ENCODE data around the gene SENP7.
A peak's percentile ranks its signal among the peaks of the same experiment; 100 is the strongest.
"Not testable (repeated sequence)": the region's sequence is repeated elsewhere in the genome, so short reads cannot be mapped to it uniquely, and the experiment has no call there.

Gene SENP7, protein sequence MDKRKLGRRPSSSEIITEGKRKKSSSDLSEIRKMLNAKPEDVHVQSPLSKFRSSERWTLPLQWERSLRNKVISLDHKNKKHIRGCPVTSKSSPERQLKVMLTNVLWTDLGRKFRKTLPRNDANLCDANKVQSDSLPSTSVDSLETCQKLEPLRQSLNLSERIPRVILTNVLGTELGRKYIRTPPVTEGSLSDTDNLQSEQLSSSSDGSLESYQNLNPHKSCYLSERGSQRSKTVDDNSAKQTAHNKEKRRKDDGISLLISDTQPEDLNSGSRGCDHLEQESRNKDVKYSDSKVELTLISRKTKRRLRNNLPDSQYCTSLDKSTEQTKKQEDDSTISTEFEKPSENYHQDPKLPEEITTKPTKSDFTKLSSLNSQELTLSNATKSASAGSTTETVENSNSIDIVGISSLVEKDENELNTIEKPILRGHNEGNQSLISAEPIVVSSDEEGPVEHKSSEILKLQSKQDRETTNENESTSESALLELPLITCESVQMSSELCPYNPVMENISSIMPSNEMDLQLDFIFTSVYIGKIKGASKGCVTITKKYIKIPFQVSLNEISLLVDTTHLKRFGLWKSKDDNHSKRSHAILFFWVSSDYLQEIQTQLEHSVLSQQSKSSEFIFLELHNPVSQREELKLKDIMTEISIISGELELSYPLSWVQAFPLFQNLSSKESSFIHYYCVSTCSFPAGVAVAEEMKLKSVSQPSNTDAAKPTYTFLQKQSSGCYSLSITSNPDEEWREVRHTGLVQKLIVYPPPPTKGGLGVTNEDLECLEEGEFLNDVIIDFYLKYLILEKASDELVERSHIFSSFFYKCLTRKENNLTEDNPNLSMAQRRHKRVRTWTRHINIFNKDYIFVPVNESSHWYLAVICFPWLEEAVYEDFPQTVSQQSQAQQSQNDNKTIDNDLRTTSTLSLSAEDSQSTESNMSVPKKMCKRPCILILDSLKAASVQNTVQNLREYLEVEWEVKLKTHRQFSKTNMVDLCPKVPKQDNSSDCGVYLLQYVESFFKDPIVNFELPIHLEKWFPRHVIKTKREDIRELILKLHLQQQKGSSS

DNA sequence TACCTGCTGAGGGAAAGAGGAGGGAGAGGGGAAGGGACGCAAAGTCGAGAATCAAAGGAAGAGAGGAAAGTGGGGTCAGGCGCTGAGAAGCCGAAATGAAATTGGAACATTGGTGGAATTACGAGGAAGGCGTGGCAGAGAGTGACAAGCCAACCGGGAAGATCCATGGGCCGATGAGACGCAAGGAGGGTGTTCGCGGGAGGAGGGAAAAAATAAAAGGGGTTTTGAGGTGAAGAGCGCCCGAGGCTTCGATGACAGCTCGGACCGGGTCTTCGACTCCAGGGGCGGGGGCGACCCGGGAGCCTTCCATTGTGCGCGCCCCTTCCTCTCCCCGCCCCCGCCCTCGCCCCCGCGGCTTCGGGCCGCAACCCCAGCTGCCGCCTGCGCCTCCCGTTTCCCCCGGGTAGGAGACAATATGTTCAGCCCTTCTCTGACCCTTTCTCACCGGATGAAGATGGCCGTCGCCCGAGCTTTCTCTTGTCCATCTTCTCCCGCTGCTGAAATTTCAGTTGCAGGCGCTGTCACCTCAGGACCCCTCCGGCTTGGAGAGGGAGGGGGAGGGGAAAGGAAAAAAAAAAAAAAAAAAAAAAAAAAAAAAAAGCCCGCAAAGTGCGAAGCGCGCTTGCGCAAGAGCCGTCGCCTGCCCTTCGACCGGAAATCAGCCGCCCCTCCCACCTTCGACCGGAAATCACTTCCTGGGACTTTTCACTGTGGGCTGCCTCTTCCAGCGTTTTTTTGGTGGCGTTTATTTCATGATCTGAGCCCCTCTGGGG is at the start of gene SENP7:
Gene SENP7 (minus strand): TSS at position 567 of the 773 bp plus-strand sequence. CDS start 82 bp downstream, at position 485.
- peak; percentile 82 for DNase-seq

GRCh38 chr3:101561630-101562328 is 48.8 kb upstream of the SENP7 start, which contains the start of gene TRMT10C:
TSS of gene TRMT10C (plus strand) at chr3:101561868. CDS start at chr3:101564782, 2,914 bp downstream.
- DNase-seq, result peak; percentile 96

DNA sequence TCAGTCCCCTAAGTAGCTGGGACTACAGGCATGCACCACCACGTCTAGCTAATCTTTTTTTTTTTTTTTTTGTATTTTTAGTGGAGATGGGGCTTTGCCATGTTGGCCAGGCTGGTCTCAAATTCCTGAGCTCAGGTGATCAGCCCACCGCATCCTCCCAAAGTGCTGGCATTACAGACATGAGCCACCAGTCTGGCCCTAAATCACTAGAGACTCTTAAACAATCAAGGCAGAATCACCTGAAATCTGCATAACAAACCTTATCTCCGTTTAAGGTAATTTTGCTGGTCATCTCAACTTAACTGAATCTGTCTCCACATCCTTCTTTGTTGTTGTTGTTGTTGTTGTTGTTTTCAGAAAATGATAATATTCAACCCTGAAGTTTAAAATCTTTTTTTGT is 43.1 kb upstream of the SENP7 start:
- DNase-seq, result no peak

GRCh38 chr3:101553381-101553780 is 40.4 kb upstream of the SENP7 start:
- not testable (repeated sequence) for DNase-seq

- not testable (repeated sequence) for DNase-seq
Observed at GRCh38 chr3:101551359-101552081, 38.5 kb upstream of the SENP7 start.

DNA sequence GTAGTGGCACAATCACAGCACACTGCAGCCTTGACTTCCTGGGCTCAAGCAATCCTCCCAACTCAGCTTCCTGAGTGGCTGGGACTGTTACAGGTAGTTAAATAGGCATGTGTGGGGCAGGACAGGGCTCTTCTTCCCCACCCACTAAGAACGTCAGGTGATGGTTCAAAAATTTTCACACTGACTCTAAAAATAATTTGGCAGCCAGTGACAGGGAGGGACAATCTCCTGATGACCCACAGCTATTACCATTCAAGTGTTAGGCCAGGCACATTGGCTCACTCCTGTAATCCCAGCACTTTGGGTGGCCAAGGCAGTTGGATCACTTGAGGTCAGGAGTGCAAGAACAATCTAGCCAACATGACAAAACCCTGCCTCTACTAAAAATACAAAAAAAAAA is 36.5 kb upstream of the SENP7 start:
- DNase-seq, result no peak

DNA sequence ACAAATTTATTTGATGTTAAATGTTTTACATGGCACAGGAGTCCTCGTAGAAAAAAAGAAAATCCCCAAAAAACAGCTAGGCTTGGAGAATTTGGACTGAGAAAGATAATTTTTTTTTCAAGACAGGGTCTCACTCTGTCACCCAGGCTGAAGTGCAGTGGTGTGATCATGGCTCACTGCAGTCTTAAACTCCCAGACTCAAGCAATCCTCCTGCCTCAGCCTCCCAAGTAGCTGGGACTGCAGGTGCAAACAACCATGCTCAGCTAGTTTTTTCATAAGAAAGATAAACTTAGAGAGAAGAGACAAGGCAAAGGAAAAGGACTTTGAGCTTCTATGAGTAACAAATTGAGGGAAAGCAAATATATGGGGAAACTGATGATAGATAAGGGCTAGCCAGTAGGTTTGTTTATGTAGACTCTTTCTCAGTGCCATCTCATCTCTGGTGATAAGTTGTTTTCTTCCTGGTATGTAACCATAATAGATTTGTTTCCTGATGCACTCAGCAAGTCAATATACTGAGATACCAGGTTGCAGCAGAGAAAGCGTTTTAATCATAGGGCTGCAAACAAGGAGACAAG is 35.6 kb upstream of the SENP7 start:
- DNase-seq, result no peak

DNA sequence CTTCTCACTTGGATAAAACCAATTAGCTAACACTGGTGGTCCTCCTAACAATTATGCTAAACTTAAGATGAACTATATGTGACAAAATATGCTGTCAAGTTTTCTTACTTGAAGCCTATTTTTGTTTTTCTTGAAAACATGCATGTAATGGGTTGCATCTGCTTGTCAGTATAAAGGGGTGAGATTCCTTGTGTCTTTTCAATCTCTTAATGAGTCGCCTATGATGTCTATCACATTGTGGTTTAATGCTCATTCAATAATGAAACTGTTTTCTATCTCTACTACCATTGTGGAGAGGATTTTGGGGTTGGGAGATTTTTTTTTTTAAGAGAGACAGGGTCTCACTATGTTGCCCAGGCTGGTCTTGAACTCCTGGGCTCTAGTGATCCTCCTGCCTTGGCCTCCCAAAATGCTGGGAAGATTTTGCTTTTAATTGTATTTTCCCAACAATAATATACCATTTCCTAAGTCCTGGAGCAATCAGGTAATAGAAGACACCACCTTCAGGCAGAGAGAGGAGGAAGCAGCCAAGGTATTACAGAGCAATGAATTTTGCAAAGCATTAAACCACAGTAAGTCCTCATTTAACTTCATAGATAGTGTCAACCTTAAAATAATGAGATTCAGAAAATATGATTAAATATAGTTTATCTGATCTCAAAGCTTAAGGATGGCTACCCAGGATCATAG is 31.3 kb upstream of the SENP7 start:
- DNase-seq, result no peak

DNA sequence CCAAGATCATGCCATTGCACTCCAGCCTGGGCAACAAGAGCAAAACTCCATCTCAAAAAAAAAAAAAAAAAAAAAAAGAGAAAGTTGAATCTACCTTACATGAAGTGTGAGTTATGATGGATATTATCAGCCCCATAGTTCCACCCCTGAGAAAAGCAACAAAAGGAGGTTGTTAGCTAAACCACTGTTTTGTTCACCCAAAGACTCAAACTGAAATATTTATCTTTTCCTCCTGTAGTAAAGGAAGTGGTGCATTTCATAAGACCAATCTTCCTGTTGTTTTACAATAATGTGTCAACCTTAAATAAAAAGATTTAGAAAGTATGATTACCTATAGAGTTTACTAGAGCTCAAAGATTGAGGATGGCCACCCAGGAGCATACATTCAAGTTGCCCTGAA is 29.9 kb upstream of the SENP7 start:
- no peak for DNase-seq

GRCh38 chr3:101536955-101537354 is 23.9 kb upstream of the SENP7 start:
- DNase-seq, result not testable (repeated sequence)

- DNase-seq, result no peak
Observed at GRCh38 chr3:101536266-101536665, 23.3 kb upstream of the SENP7 start.

DNA sequence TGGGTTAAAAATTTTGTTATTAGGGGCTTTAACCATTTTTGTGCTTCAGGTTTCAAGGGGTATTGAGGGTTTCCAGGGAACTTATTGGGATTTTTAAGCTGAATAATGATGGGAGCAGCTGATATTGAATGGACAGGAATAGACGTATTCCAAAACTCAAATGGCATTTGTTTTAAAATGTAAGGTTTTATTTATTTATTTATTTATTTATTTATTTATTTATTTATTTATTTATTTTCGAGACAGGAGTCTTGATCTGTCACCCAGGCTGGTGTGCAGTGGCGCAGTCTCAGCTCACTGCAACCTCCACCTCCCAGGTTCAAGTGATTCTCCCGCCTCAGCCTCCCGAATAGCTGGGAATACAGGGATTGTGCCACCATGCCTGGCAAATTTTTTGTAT is 22.2 kb upstream of the SENP7 start:
- no peak for DNase-seq

- no peak for DNase-seq
Observed at GRCh38 chr3:101533603-101533968, 20.6 kb upstream of the SENP7 start.

- no peak for DNase-seq
Observed at GRCh38 chr3:101532783-101533602, 20.0 kb upstream of the SENP7 start.

GRCh38 chr3:101531473-101532086 is 18.6 kb upstream of the SENP7 start:
- DNase-seq, result no peak

DNA sequence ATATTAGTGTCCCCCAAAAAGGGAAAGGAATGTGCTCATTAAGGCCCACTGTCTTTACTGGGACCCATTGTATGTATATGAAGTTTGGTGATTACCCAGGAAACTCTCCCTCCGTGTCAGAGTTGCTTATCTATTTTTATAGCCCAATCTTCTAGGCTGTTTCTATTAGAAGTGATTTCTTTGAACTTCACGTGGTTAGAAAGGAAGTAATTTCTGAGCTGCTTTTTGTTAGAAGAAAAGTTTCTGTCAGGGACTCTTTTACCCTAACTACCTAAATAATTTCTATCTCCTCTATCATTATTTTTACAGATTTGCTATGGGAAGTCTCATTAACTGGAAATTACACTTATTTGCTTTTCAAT is 17.7 kb upstream of the SENP7 start:
- DNase-seq, result no peak

DNA sequence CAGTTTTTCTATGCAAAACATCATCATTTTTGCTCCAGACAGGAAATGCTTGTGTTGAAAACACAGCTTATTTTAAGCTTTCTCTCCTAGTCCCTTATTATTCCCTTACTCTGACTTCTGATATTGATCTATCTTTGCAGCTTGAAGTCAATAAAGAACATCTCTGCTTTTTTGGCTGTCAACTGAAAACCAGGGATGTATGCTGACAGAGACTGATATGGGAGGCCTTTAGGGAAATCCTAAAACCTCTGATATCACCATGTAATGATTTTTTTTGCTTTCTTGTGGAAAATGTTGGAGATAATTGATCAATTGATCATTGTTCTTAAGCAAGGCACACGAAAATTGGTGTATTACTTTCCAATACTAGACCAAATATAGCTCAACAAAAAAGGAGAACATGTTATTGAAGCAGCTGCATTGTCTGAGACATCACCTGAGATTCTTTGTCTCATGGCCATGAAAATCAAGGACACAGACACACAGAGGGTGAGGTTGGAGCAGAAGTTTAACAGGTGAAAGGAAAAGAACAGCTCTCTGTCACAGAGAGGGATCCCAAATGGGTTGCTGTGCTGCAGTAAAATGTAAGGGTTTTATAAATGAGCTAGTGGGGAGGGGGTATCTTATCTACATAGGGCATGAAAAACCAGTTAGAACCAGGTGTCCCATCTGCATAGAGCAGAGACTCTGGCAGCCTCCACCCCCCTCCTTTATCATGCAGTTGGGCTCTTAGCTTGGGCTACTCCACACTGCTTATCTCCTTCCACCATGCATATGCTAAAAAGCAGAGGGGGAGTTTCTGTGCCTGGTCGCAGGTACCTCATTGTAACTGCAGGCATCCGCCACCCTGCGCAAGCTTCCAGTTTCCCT is 17.0 kb upstream of the SENP7 start:
- peak; percentile 55 for DNase-seq

GRCh38 chr3:101527906-101528305 is 14.9 kb upstream of the SENP7 start:
- no peak for DNase-seq

Measured in islet precursor cell (in vitro differentiated cells).